ENCODE data around the gene MOAP1.
"Not testable (repeated sequence)": the region's sequence is repeated elsewhere in the genome, so short reads cannot be mapped to it uniquely, and the experiment has no call there.

MOAP1 gene

GRCh38 chr14:93184391-93185348, at the start of gene MOAP1, which contains the start of gene LYSET:
MOAP1 (minus strand) TSS chr14:93184897; CDS start chr14:93184242, 655 bp downstream.
LYSET (plus strand) TSS chr14:93185317; CDS start chr14:93185406, 89 bp downstream.
- DNase-seq (ENCODE audit: low read depth): peak; percentile 79

GRCh38 chr14:93233078-93233477, 48.4 kb upstream of the MOAP1 start:
- DNase-seq (ENCODE audit: low read depth): not testable (repeated sequence)

- no peak for DNase-seq (ENCODE audit: low read depth)
Measured at GRCh38 chr14:93232159-93232558, 47.5 kb upstream of the MOAP1 start.

- DNase-seq (ENCODE audit: low read depth): peak; percentile 19
Measured at GRCh38 chr14:93231129-93231979, 46.7 kb upstream of the MOAP1 start.

GRCh38 chr14:93230539-93230938, 45.8 kb upstream of the MOAP1 start:
- no peak for DNase-seq (ENCODE audit: low read depth)

GRCh38 chr14:93228550-93228949, 43.9 kb upstream of the MOAP1 start:
- DNase-seq (ENCODE audit: low read depth): no peak

GRCh38 chr14:93223565-93223964, 38.9 kb upstream of the MOAP1 start:
- DNase-seq (ENCODE audit: low read depth): no peak

- DNase-seq (ENCODE audit: low read depth): no peak
Measured at GRCh38 chr14:93220509-93220908, 35.8 kb upstream of the MOAP1 start.

GRCh38 chr14:93219103-93219726, 34.5 kb upstream of the MOAP1 start:
- peak; percentile 59 for DNase-seq (ENCODE audit: low read depth)

GRCh38 chr14:93214598-93214997, 29.9 kb upstream of the MOAP1 start:
- no peak for DNase-seq (ENCODE audit: low read depth)

GRCh38 chr14:93212432-93212831, 27.7 kb upstream of the MOAP1 start:
- DNase-seq (ENCODE audit: low read depth): no peak

- peak; percentile 49 for DNase-seq (ENCODE audit: low read depth)
Measured at GRCh38 chr14:93207468-93208308, 23.0 kb upstream of the MOAP1 start.

GRCh38 chr14:93206793-93207467, 22.2 kb upstream of the MOAP1 start, which contains the start of the genes GON7 and UBR7:
GON7 (minus strand) TSS chr14:93207065; CDS start chr14:93207037, 28 bp downstream.
UBR7 (plus strand) TSS chr14:93207256; CDS start chr14:93207292, 36 bp downstream.
- peak; percentile 96 for DNase-seq (ENCODE audit: low read depth)

GRCh38 chr14:93201155-93201704, 16.5 kb upstream of the MOAP1 start:
- peak; percentile 41 for DNase-seq (ENCODE audit: low read depth)

GRCh38 chr14:93200553-93200952, 15.9 kb upstream of the MOAP1 start:
- no peak for DNase-seq (ENCODE audit: low read depth)

- DNase-seq (ENCODE audit: low read depth): no peak
Measured at GRCh38 chr14:93199031-93199430, 14.3 kb upstream of the MOAP1 start.

GRCh38 chr14:93195316-93195999, 10.8 kb upstream of the MOAP1 start:
- no peak for DNase-seq (ENCODE audit: low read depth)

- DNase-seq (ENCODE audit: low read depth): no peak
Measured at GRCh38 chr14:93186956-93187355, 2.3 kb upstream of the MOAP1 start.

- no peak for DNase-seq (ENCODE audit: low read depth)
Measured at GRCh38 chr14:93186466-93186865, 1.8 kb upstream of the MOAP1 start.

- DNase-seq (ENCODE audit: low read depth): no peak
Measured at GRCh38 chr14:93185349-93185720, 638 bp upstream of the MOAP1 start.
